OCI-M1 (cell line): Measurements from ENCODE around the gene CCL23.

Source experiments
- DNase-seq: peaks from one replicate; lab custom pipeline; 2025; lab: John Stamatoyannopoulos, UW

CCL23 gene

GRCh38 chr17:35969558-35970380, 48.0 kb downstream of the CCL23 start:
- DNase-seq: peak; percentile 87

GRCh38 chr17:35968520-35969054, 49.2 kb downstream of the CCL23 start:
- DNase-seq: no peak

- no peak for DNase-seq
Measured at GRCh38 chr17:35965272-35965671, 52.5 kb downstream of the CCL23 start.

- DNase-seq: no peak
Measured at GRCh38 chr17:35963663-35964062, 54.1 kb downstream of the CCL23 start.
